ENCODE data around the gene GPR75.

- no peak for TF ChIP-seq POLR2AphosphoS5 (IDR thresholded peaks at IDR 0.05; ENCODE audit: low read depth)
- no peak for TF ChIP-seq CTCF (conservative IDR thresholded peaks at IDR 0.05; ENCODE audit: low read depth in 2 of 2)
- no peak for TF ChIP-seq EZH2phosphoT487 (IDR thresholded peaks at IDR 0.05; ENCODE audit: unreplicated experiment)
- no peak for TF ChIP-seq EZH2 (IDR thresholded peaks at IDR 0.05; ENCODE audit: low read depth, unreplicated experiment)
- TF ChIP-seq ZNF114 (CRISPR knock-in tag; IDR thresholded peaks at IDR 0.05) = no peak
- TF ChIP-seq REST (IDR thresholded peaks at IDR 0.05; ENCODE audit: unreplicated experiment) = no peak
- TF ChIP-seq CREB1 (CRISPR knock-in tag; IDR thresholded peaks at IDR 0.05; ENCODE audit: low read depth) = no peak
- no peak for TF ChIP-seq JUNB (IDR thresholded peaks at IDR 0.05; ENCODE audit: unreplicated experiment)
- TF ChIP-seq NANOG (IDR thresholded peaks at IDR 0.05; ENCODE audit: borderline replicate concordance) = no peak
- no peak for TF ChIP-seq ETS1 (IDR thresholded peaks at IDR 0.05)
- TF ChIP-seq ZNF462 (CRISPR knock-in tag; IDR thresholded peaks at IDR 0.05) = no peak
- TF ChIP-seq ZNF331 (CRISPR knock-in tag; IDR thresholded peaks at IDR 0.05; ENCODE audit: low read depth) = no peak
- no peak for TF ChIP-seq STAT1 (IDR thresholded peaks at IDR 0.05; ENCODE audit: unreplicated experiment)
Observed at GRCh38 chr2:53884883-53885282, 25.1 kb upstream of the GPR75 start.

Data from GM23338 (cell line).